Body of pancreas (tissue), 4 donors: ENCODE results near the gene BARHL1.

Experiments
- CTCF ChIP-seq, 7 experiments: fragments of 450-650 bp in 4 of 7; fragments of 200-600 bp in 3 of 7; sonication (generic) in 3 of 7; IDR thresholded peaks; one replicate each; pipeline ENCODE4 v1.5.1; 2016 to 2019; ENCODE audit warnings: antibody characterized with exemption in 7 of 7
- POLR2A ChIP-seq, 3 donors: fragments of 450-650 bp; IDR thresholded peaks; one replicate each; pipeline ENCODE4 v1.6.1; 2016; ENCODE audit warnings: antibody characterized with exemption in 3 of 3, mild to moderate bottlenecking in 2 of 3

- TF ChIP-seq CTCF (IDR thresholded peaks at IDR 0.05): no peak
- no peak for TF ChIP-seq POLR2A (IDR thresholded peaks at IDR 0.05)
Measured at GRCh38 chr9:132628746-132629145, 46.3 kb downstream of the BARHL1 start.
